ENCODE measurements around the gene HLA-DMA. TPM values are rescaled to one million over a fixed set of nuclear protein-coding genes. Genes with fewer than 3 reads are reported as not detected.

Gene HLA-DMA
- total RNA-seq, 2 experiments from 2014 or later = 9.9 to 11.7 TPM

- POLR2A ChIA-PET = interaction anchor here (0.5 to 1.2 kb wide), 5 partner anchors 10 to 136 kb away, joined by 3 to 6 read pairs (median 3); partner anchors contain the start of gene BRD2
These were observed 24.5 kb upstream of the HLA-DMA start for GRCh38 chr6:32977272-32977952.

GRCh38 chr6:32976334-32977069, 23.6 kb upstream of the HLA-DMA start:
- ChIA-PET POLR2A (interaction anchor here (0.7 kb wide), 1 partner anchor 83 kb away, joined by 5 read pairs; no protein-coding TSS in a partner anchor), CTCF (interaction anchor here (0.8 to 2.2 kb wide), 7 partner anchors 8 to 90 kb away, joined by 3 to 11 read pairs (median 5); partner anchors contain the start of genes BRD2 and HLA-DMA)

More at GRCh38 chr6:32977272-32977952, 24.5 kb upstream of the HLA-DMA start:
- CTCF ChIA-PET = interaction anchor here (1.6 to 10.8 kb wide), 3 partner anchors 11 to 91 kb away, joined by 5 to 90 read pairs (median 5); no protein-coding TSS in a partner anchor

- ChIA-PET POLR2A (no interaction called here), CTCF (interaction anchor here (0.8 to 2.2 kb wide), 6 partner anchors 8 to 90 kb away, joined by 3 to 11 read pairs (median 4); partner anchors contain the start of genes BRD2 and HLA-DMA)
These were observed 23.0 kb upstream of the HLA-DMA start for GRCh38 chr6:32975886-32976285.

- POLR2A ChIA-PET = interaction anchor here (1.0 to 4.8 kb wide), 5 partner anchors 9 to 129 kb away, joined by 4 to 48 read pairs (median 8); partner anchors contain the start of genes PSMB9 and TAP1
- CTCF ChIA-PET = interaction anchor here (1.9 to 4.6 kb wide), 4 partner anchors 9 to 41 kb away, joined by 8 to 38 read pairs (median 14); partner anchors contain the start of gene HLA-DMA
These were observed 21.8 kb upstream of the HLA-DMA start for GRCh38 chr6:32974541-32975308.

- POLR2A ChIA-PET = interaction anchor here (1.0 to 4.8 kb wide), 5 partner anchors 10 to 129 kb away, joined by 4 to 48 read pairs (median 8); partner anchors contain the start of genes PSMB9 and TAP1
- CTCF ChIA-PET = interaction anchor here (1.3 to 4.6 kb wide), 3 partner anchors 7 to 40 kb away, joined by 3 to 38 read pairs (median 17); no protein-coding TSS in a partner anchor
These were observed 21.1 kb upstream of the HLA-DMA start for GRCh38 chr6:32974016-32974333.

GRCh38 chr6:32973144-32974015, 20.5 kb upstream of the HLA-DMA start:
- CTCF ChIA-PET = interaction anchor here (0.6 to 4.6 kb wide), 9 partner anchors 8 to 457 kb away, joined by 3 to 38 read pairs (median 4); no protein-coding TSS in a partner anchor
- POLR2A ChIA-PET = interaction anchor here (0.5 to 5.8 kb wide), 11 partner anchors 7 to 304 kb away, joined by 3 to 52 read pairs (median 16); partner anchors contain the start of genes B3GALT4, HLA-DMA, HLA-DMB and PSMB9

GRCh38 chr6:32972353-32973143, 19.7 kb upstream of the HLA-DMA start:
- ChIA-PET POLR2A (interaction anchor here (0.5 to 5.8 kb wide), 29 partner anchors 8 to 845 kb away, joined by 3 to 52 read pairs (median 7); partner anchors contain the start of genes ATF6B, B3GALT4, HLA-DMA and HLA-DMB), CTCF (interaction anchor here (0.6 to 4.6 kb wide), 17 partner anchors 8 to 1268 kb away, joined by 3 to 38 read pairs (median 4); partner anchors contain the start of genes HLA-DMA, TAP1 and TAP2)

- POLR2A ChIA-PET = interaction anchor here (0.6 to 5.8 kb wide), 39 partner anchors 8 to 1114 kb away, joined by 3 to 52 read pairs (median 4); partner anchors contain the start of genes ATF6B, B3GALT4, HLA-DMA and HLA-DMB
- CTCF ChIA-PET = interaction anchor here (0.6 to 4.6 kb wide), 17 partner anchors 9 to 1267 kb away, joined by 3 to 38 read pairs (median 5); partner anchors contain the start of genes HLA-DMA, HLA-DMB, PSMB8 and TAP1
These were observed 18.9 kb upstream of the HLA-DMA start for GRCh38 chr6:32971581-32972352.

GRCh38 chr6:32971242-32971580, 18.3 kb upstream of the HLA-DMA start:
- CTCF ChIA-PET = interaction anchor here (0.6 to 4.6 kb wide), 13 partner anchors 9 to 518 kb away, joined by 3 to 38 read pairs (median 6); partner anchors contain the start of genes HLA-DMA, HLA-DMB, PSMB8 and TAP1
- POLR2A ChIA-PET = interaction anchor here (0.6 to 5.8 kb wide), 28 partner anchors 8 to 1824 kb away, joined by 3 to 52 read pairs (median 6); partner anchors contain the start of genes HLA-DMA, HLA-DMB, HSD17B8 and PSMB8

GRCh38 chr6:32970413-32971241, 17.7 kb upstream of the HLA-DMA start:
- CTCF ChIA-PET = interaction anchor here (0.8 to 4.6 kb wide), 10 partner anchors 11 to 132 kb away, joined by 3 to 38 read pairs (median 6); partner anchors contain the start of genes HLA-DMA, HLA-DMB, PSMB8 and TAP2
- POLR2A ChIA-PET = interaction anchor here (0.5 to 5.8 kb wide), 21 partner anchors 10 to 1823 kb away, joined by 3 to 52 read pairs (median 8); partner anchors contain the start of genes HLA-DMA, PSMB8, PSMB9 and RPS18

GRCh38 chr6:32969685-32970412, 17.0 kb upstream of the HLA-DMA start:
- ChIA-PET CTCF (interaction anchor here (1.3 to 4.6 kb wide), 5 partner anchors 10 to 125 kb away, joined by 3 to 38 read pairs (median 7); partner anchors contain the start of gene HLA-DMA), POLR2A (interaction anchor here (0.6 to 5.8 kb wide), 8 partner anchors 11 to 1615 kb away, joined by 3 to 52 read pairs (median 24); partner anchors contain the start of genes HLA-DMA, PSMB9, RPS18 and TAP1)

GRCh38 chr6:32968867-32969684, 16.2 kb upstream of the HLA-DMA start:
- ChIA-PET POLR2A (interaction anchor here (1.1 to 5.8 kb wide), 7 partner anchors 10 to 131 kb away, joined by 3 to 52 read pairs (median 9); partner anchors contain the start of genes HLA-DMA and TAP2), CTCF (interaction anchor here (0.7 to 3.1 kb wide), 9 partner anchors 7 to 131 kb away, joined by 3 to 23 read pairs (median 5); partner anchors contain the start of genes HLA-DMA and TAP2)
